SK-N-SH (cell line): ENCODE results near the gene ENTREP3.

ENCODE experiments used
- CTCF ChIP-seq: fragments of 200-600 bp; sonication (generic); IDR thresholded peaks from 2 replicates; pipeline ENCODE4 v1.6.1; 2017; ENCODE audit warnings: antibody characterized with exemption, mild to moderate bottlenecking, moderate library complexity
- EZH2phosphoT487 ChIP-seq: fragments of 200-600 bp; sonication (generic); IDR thresholded peaks from 2 replicates; pipeline ENCODE4 v1.6.1; 2017; ENCODE audit warnings: low read depth, mixed run types, mild to moderate bottlenecking, antibody characterized with exemption, moderate library complexity, borderline replicate concordance
- IRF3 ChIP-seq: fragments of 150-350 bp; IDR thresholded peaks from 2 replicates; pipeline ENCODE4 v1.6.1; 2016; ENCODE audit warnings: mild to moderate bottlenecking, low read depth, low read length
- POLR2AphosphoS5 ChIP-seq: IDR thresholded peaks from 2 replicates; pipeline ENCODE4 v1.6.1; 2012; ENCODE audit warnings: low read depth, low read length

- TF ChIP-seq IRF3 (no peak), POLR2AphosphoS5 (no peak), CTCF (no peak), EZH2phosphoT487 (no peak)
Observed at GRCh38 chr1:155286544-155286943, 31.3 kb upstream of the ENTREP3 start.
